GM18909 (cell line): Measurements from ENCODE around the gene SMIM24.

Source experiments
- ATAC-seq: cut with Tn5 transposase; IDR thresholded peaks from one replicate; pipeline ENCODE4 v1.9.1; 2021; ENCODE audit warnings: mild to moderate bottlenecking; ENCODE audit not compliant: unreplicated experiment, poor library complexity

Gene SMIM24

DNA sequence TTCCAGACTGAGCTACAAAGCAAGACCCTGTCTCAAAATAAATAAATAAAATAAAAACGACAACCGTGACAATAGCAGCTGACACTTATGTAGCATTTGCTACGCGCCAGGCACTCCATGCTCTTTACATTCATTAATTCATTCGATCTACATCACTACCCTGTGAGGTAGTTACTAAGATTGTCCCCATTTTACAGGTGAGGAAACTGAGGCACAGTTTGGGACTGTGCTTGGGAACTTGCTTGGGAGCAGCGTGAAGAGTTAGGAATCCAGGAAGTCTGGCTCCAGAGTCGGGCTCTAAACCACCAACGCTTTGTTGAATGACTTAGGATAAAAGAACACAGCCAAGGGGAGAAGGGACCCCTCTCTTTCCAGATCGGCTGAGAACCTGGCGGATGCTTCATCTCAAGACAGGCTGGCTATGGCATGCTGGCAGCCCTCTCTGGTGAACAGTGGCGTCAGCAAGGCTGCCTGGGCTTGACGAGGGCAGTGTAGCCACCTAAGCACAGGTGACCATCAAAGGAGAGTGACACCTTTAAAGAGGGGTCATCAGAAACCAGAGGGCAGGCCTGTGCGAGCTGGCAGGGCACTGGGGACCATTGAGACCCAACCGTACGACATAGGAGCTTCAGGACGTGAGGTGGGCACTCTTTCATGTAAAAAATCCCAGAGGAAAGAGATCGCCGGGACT is 19.6 kb upstream of the SMIM24 start:
- no peak for ATAC-seq

DNA sequence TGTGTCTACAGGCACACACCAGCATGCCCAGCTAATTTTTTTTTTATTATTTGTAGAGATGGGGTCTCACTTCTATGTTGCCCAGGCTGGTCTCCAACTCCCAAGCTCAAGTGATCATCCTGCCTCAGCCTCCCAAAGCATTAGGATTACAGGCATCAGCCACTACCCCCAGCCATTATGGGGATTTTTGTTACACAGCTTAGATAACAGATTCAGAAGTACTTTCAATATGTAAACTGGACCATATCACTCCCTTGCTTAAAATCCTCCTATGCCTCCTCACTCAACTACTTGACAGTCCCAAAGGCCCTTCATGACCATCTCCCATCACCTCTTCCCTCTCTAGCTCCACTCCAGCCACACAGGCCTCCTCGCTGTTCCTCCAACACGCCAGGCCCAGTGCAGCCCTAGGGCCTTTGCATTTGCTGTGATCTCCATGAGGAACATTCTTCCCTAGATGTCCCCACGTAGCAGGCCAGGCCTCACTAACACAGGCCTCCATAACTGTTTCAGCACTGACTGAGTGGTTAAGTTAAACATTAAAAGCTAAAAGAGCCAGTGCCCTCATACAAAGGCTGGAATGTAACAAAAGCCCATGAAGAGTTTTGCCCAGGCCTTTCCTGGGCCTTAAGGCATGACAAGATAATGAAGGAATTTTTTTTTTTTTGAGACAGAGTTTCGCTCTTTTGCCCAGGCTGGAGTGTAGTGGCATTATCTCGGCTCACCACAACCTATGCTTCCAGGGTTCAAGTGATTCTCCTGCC is 17.6 kb upstream of the SMIM24 start:
- ATAC-seq = no peak

DNA sequence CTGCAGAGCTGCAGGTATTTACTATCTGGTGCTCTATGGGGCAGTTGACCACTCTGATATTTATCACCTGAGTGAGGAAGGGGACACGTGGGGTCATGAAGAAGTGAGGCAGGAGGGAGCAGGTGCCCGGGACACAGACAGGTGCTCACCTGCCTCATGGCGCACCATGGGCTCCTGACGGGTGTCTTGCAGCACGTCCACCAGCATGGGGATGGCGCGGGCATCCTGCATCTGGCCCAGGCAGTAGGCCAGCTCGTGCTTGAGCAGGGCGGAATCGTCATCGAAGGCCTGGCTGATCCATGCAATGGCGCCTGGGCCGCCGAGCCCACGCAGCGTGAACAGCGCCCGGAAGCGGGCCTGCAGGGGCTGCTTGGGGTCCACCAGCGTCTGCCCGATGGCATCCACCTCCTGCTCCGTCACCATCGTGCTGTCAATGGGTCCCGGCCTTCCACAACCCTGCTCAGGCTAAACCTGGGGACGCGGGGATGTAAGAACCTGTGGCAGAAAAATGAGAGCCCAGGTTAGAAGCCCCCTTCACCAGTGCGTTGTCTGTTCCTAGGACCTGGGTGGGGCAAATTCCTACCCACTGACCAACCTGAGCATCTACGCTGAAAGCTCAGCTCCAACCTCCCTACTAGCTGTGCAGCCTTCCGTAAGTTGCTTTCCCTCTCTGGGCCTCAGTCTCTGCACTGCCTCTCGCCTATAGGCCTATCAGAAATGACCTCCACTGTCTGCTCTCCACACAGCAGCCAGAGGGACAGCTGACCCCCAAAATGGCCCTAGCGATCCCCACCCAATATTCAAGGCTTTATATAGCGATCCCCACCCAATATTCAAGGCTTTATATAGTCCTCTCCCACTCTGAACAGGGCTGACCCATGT is 16.3 kb upstream of the SMIM24 start:
- ATAC-seq = no peak

DNA sequence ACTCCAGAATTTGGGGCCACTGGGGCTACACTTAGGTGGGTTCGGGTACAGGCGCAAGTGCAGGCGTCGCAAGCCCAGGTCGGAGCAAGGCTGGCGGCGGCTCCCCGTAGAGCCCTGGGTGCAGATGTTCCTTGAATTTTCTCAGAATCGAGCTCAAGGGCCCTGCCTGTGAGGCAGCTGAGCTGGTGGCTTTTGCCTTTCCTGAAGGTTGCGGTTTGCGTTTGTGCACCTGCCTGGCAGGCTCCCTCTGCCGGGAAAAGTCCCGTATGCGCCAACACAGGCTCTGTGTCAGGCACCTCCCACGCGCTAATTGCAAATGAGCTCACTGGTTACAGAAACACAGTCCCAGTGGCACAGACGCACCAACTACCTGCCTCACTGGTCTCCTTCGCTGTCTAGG is 14.2 kb upstream of the SMIM24 start:
- ATAC-seq = no peak

DNA sequence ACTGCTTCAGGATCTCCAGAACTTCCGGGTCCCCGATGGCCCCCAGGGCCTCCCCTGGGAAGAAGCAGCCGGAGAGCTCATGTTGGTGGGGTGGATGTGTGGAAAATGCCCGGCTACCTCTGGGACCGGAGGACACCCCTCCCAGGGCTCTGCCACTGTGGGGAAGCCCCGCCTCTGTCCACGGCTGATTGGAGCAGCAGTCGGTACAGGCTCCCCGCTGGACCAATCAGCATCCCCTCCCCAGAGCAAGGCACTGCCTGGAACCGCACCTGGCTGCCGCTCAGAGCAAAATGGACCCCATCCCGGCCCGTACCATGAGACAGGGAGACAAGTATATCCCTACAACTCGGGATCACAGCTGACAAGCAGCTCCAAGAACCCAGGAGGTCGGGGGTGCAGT is 13.7 kb upstream of the SMIM24 start:
- no peak for ATAC-seq

DNA sequence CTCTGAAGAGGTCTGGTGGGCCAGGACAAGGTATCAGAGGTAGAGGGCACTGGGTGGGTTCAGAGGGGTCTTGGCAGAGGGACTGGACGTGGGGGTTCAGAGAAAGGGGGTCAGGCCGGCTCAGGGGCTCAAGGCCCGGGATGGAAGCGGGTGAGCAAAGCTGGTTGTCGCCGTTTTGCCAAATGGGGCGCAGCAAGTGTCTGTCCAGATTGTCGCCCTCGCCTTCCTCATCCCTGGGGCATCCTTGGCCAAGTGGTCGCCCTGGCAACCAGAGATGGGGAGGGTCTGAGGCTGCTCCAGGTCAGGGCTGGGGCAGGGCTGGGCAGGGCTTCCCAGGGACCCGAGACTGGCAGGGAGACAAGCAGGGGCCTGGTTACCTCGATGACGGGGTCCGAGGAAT is 13.3 kb upstream of the SMIM24 start:
- ATAC-seq = no peak

DNA sequence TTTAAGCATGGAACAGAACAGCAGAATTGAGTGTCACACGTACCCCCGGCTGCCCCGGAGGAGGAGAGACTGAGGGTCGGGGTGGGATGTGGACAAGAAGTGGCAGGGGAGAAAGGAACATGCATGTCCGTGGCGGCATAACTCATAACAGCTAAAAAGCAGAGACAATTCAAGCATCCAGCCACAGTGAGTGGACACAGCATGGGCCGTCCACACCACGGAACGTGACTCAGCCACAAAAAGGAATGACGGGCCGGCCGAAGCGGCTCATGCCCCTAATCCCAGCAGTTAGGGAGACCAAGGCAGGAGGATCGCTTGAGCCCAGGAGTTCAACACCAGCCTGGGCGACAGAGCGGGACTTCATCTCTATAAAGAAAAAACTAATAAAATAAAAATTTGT is 12.6 kb upstream of the SMIM24 start:
- no peak for ATAC-seq

DNA sequence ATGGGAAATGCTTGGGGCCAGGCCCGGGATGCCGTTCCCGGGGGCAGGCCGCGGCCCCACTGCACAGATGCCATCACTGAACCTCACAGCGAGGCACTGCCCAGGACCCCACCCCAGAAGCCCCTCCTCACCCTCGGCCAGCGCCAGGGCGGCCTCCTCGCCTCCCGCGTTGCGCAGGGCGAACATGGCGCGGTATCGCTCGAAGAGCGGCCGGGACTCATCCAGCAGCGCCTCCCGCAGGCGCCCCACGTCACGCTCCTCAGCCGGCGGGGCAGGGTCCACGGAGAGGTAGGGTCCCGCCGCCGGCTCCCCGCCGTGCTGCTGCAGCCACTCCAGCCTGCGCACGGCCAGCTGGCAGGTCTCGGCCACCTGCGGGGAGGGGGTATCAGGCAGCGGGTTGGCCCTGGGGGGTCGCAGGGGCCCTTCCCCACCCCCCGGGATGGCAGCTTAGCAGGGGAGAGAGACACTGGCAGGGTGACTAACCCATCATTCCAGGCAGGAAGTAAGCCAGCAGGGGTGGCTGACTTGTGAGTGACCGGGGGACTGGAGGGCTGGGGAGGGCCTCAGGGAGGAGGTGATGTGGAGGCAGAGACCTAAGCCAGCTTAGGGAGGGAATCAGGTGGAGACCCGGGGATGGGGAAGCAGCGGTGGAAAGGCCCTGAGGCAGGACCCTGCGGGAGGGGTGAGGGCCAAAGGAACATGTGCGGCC is 12.0 kb upstream of the SMIM24 start:
- ATAC-seq = no peak

DNA sequence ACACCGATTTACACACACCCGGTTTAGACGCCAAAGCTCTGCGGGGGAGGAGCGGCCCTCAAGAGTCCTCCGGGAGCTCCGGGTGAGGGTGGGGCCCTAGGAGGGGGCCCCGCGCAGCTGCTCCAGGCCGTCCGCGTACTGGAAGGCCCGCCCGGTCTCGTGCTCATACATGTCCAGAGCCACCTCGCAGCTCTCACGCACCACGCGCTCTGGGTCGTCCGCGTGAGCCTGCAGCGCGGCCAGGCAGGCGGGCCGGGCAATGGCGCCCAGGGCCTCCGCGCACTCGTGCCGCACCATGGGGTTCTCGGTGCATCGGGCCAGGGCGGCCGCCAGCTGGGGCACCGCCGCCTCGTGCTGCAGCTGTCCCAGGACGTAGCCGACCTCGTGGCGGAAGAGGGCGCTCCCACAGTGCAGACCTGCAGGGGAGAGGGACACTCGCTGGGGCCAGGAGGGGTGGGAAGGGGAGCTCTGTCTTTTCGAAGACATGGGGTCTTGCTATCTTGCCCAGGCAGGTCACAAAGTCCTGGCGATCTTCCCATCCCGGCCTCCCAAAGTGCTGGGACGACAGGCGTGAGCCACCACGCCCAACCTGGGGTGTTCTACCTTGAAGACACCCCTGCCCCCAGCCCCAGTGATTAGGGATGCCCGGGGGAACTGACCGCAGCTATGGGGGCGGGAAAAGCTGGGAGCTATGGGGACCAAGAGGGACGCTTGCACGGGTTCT is 11.2 kb upstream of the SMIM24 start:
- no peak for ATAC-seq

DNA sequence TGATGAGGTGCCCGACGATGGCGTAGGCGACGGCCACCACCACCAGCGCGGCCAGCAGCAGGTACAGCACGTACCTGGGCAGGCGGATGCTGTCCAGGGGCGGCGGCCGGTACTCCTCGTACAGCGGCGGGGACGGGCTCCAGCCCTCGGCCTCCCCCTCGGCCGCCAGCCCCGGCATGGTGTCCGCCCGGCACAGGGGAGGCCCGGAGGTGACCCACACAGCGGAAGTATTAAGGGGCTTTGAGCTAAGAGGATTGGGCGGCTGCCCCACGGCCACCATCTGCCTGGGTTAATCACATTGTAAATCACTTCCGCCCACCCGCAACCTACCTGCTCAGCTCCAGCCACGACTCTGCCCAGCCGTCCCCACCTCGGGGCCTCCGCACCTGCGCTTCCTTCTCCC is 2.9 kb upstream of the SMIM24 start, which contains the start of gene SMIM44:
Gene SMIM44, minus strand, starts transcription at position 216 of the 403 bp plus-strand sequence. Its CDS starts 38 bp downstream, at position 178.
- no peak for ATAC-seq

DNA sequence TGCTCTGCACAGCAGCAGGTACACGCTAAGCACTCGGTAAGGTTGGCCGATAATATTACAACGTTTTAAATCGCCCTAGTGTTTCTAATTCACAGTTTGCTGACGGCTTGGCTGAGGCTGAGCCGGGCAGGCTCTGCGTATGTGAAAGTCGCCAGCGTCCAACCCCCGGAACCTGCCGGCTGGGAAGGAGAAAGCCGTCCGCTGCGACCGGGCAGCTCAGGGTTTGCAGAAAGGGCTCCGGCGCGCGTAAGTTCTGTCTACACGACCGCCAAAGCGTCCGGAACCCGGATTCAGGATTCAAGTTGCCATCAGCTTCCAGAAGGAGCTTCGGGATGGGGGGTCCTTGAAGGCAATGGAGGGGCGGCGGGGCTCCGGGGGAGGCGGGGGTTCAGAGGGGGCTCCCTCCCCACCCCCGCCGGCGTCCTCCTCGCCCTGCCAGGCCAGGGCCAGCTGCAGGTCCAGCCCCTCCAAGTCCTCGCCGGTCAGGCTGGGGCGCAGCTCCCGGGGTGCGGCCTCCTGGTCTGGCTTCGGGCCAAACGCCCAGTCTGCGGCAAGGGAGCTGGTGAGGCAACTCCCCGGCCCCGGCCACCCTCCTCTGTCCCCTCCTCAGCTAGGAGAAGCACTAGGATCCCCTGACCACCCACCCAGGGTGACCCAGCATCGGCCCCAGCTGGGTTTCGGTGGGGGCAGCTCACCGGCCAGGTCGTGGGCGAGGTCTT is 2.3 kb upstream of the SMIM24 start:
- ATAC-seq = no peak

DNA sequence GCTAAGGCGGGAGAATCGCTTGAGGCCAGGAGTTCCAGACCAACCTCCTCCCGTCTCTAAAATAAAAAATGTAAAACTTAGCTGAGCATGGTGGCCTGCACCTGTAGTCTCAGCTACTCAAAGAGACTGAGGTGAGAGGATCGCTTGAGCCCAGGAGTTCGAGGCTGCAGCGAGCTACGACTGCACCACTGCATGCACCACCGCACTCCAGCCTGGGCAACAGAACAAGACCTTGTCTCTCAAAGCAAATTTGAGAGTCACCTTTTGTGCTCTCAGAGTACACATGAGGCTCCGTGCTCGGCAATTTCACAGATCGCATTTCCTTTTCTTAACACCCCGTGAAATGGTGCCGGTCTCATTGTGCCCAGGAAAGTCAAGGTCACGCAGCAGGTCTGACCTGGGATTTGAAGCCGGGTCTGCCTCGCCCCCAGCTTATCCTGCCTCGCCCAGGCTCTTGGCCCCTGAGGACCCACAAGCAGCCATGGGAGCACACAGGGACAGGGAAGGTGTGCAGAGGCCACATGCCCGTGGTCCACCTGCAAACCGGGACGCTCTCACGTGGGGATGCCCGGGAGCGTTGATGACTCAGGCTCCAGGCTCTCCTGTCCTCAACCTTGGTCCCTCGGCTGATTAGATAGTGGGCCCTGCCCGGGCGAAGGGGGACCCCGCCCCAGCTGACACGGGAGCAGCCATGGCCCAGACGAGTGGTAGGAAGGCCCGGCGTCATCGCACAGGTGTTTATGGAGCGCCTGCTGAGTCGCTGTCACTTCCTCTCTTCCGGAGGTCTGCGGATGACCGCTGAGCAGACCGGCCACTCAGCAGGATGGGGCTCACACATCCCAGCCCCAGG is 1.1 kb upstream of the SMIM24 start:
- ATAC-seq = no peak

DNA sequence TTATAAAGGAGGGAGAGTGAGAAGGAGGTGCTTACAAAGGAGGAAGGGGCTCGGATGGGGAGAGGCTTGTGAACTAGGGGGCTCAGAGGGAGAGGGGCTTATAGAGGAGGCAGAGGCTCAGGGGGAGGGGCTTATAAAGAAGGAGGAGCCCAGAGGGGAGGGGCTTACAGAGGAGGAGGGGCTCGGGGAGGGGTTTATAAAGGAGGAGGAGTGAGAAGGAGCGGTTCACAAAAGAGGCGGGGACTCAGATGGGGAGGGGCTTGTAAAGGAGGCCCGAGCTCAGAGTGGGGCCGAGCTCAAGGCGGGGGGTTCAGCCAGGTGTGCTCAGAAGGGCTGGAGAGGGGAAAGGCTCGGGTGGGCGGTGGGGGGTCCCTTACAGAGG is 500 bp downstream of the SMIM24 start:
- ATAC-seq = no peak

DNA sequence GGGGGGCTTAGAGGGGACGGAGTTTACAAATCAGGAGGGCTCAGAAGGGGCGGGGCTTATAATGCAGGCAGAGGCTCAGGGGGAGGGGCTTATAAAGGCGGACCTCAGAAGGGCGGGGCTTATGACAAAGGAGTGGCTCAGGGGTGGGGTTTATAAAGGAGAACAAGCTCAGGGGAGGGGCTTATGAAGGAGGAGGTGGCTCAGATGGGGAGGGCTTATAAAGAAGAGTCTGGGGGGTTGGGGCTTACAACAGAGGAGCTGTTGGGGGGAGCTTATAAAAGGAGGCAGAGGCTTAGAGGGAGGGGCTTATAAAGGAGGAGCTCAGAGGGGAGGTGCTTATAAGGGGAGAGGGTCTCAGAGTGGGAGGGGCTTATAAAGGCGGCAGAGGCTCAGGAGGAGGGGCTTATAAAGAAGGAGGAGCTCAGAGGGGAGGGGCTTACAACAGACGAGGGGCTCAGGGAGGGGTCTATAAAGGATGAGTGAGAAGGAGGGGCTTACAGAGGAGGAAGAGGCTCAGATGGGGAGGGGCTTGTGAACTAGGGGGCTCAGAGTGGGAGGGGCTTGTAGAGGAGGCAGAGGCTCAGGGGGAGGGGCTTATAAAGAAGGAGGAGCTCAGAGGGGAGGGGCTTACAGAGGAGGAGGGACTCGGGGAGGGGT is 1.0 kb downstream of the SMIM24 start:
- no peak for ATAC-seq

DNA sequence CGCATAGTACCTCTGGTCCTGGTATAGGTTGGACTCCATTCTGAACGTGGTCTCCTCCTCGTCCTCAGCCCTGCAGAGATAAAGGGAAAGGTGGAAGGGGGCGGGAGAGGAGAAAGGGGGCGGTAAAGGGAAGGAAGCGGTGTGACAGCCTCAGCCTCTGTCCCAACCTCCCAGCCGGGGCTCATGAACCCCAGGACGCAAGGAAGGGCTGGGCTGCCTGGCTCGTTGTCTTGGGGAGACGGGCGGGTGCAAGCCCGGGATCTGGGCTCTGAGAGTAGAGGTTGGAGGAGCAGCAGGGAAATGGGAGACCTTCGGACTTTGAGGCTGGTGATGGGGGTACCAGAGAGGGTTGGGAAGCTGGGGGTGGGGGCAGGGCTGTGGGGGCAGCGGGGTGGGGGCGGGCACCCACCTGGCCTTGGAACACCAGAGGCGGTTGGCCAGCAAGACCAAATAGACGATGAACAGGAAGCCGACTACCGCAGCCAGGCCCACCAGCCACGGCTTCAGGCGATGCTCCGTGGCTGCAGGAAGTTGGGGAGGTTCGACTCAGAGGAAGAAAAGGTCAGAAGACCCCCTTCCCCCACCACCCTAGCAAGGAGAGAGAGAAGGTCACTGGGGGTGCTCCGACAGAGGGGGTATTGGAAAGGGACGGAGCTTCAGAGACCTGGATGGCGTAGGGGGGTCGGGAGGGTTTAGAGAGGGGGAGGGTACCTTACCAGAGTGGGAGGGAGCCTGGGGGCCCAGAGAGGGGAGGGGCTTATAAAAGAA is 1.7 kb downstream of the SMIM24 start:
- ATAC-seq = no peak

DNA sequence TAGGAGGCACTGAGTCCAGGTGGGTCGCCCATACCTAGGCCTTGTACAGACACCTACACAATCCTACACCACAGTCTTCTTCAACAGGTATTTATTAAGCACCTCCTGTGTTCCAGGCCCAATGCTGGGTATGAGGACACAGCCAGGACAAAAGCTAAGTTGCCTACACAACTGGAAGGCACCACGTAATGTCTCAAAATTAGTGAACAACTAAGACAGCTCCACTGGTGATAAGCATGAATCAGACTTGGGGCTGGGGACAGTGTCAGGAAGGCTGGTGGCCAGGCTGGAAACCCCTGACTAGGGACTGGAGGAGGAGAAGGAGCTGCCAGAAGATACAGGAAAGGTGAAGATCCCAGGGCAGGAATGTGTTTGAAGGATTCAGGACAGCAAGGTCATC is 2.4 kb downstream of the SMIM24 start:
- no peak for ATAC-seq

DNA sequence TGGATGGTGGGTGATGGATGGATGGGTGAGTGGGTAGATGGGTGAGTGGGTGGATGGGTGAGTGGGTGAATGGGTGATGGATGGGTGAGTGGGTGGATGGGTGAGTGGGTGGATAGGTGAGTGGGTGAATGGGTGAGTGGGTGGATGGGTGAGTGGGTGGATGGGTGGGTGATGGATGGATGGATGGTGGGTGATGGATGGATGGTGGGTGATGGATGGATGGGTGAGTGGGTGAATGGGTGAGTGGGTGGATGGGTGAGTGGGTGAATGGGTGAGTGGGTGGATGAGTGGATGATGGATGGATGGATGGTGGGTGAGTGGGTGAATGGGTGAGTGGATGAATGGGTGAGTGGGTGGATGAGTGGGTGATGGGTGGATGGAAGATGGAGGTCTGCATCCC is 2.8 kb downstream of the SMIM24 start:
- ATAC-seq = no peak
